Stimulated activated naive CD4-positive, alpha-beta T cell treated with Interleukin-2 at 50 U/mL for 16 hours (primary cell): ENCODE measurements around the gene KRTAP4-12.
"Not testable (repeated sequence)": the region's sequence is repeated elsewhere in the genome, so short reads cannot be mapped to it uniquely, and the experiment has no call there.

Experiments used
- DNase-seq: peaks from one replicate; lab custom pipeline; 2025; lab: John Stamatoyannopoulos, UW

The KRTAP4-12 gene

GRCh38 chr17:41123991-41124371 lies at the start of gene KRTAP4-12:
Gene KRTAP4-12, minus strand, starts transcription at chr17:41124182. Its CDS starts 60 bp downstream, at chr17:41124122.
- DNase-seq = not testable (repeated sequence)

DNA sequence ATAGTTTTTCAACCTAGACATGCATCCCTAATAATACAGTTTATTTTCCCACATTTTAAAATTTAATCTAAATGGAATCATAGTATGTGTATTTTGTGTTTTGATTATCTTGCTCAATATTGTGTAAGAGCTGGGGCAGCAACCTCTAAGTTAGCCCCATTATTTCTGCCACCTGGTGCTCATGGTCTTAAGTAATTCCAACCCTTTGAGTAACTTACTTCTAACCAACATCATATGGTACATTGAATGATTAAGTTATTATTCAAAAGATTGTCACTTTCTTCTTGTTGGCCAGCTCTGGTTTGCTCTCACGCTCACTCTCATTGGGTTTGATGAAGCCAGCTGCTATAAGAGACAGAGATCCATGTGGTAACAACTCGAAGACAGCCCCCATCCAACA lies 47.9 kb upstream of the KRTAP4-12 start:
- no peak for DNase-seq

DNA sequence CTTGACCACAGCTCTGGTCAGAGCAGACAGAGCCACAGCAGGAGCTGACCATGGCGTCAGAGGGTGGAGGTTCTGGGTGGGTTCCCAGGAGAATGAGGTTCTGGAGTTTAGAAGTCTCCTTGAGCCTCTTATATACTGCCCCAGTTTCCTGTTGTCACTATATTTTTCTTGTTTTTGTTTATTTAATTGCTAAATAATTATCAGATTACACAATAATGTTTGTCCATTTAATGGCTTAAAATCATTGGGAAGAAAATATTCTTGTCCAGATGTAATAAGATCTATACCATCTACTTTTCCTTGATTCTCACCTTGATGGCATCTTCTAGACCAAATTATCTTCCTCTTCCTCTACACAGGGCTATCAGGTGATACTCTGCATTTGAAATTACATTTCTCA lies 44.1 kb upstream of the KRTAP4-12 start, which contains the start of gene KRTAP4-3:
Gene KRTAP4-3 (minus strand): TSS at position 101 of the 400 bp plus-strand sequence. CDS start 49 bp downstream, at position 52.
- no peak for DNase-seq

GRCh38 chr17:41167561-41167960 lies 43.6 kb upstream of the KRTAP4-12 start:
- DNase-seq = no peak

- no peak for DNase-seq
Measured at GRCh38 chr17:41163828-41164227, 39.8 kb upstream of the KRTAP4-12 start.

DNA sequence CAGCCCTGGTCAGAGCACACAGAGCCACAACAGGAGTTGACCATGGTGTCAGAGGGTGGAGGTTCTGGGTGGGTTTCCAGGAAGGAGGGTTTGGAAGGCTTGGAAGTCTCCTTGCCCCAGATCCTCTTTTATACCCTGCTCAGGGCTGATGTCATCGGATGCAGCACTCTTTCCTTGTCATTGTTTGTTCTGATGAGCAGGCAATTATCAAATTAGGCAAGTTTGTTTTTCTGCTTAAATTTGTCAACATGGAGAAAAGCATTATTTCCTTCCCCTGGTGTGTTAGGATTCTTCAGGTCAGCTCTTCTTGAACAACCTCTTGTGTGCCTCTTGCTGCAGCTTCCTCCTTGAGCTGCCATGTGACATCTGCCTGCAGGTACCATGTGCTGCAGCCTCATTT lies 36.7 kb upstream of the KRTAP4-12 start, which contains the start of gene KRTAP4-4:
Gene KRTAP4-4 (minus strand): TSS at position 101 of the 400 bp plus-strand sequence. CDS start 57 bp downstream, at position 44.
- no peak for DNase-seq

DNA sequence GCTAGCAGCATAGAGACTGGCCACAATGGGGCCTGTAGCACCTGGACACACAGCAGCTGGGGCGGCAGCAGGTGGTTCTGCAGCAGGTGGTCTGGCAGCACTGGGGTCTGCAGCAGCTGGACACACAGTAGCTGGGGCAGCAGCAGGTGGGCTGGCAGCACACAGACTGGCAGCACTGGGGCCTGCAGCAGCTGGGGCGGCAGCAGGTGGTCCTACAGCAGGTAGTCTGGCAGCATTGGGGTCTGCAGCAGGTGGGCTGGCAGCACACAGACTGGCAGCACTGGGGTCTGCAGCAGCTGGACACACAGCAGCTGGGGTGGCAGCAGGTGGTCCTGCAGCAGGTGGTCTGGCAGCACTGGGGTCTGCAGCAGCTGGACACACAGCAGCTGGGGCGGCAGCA lies 36.2 kb upstream of the KRTAP4-12 start:
- DNase-seq = not testable (repeated sequence)

GRCh38 chr17:41153856-41154255 lies 29.9 kb upstream of the KRTAP4-12 start:
- no peak for DNase-seq

GRCh38 chr17:41151525-41151924 lies 27.5 kb upstream of the KRTAP4-12 start:
- no peak for DNase-seq

GRCh38 chr17:41150026-41150425 lies 26.0 kb upstream of the KRTAP4-12 start:
- DNase-seq = no peak

- DNase-seq = no peak
Measured at GRCh38 chr17:41149652-41149985, 25.6 kb upstream of the KRTAP4-12 start, which contains the start of gene KRTAP4-5. Gene KRTAP4-5, minus strand, starts transcription at chr17:41149825. Its CDS starts 58 bp downstream, at chr17:41149767.

DNA sequence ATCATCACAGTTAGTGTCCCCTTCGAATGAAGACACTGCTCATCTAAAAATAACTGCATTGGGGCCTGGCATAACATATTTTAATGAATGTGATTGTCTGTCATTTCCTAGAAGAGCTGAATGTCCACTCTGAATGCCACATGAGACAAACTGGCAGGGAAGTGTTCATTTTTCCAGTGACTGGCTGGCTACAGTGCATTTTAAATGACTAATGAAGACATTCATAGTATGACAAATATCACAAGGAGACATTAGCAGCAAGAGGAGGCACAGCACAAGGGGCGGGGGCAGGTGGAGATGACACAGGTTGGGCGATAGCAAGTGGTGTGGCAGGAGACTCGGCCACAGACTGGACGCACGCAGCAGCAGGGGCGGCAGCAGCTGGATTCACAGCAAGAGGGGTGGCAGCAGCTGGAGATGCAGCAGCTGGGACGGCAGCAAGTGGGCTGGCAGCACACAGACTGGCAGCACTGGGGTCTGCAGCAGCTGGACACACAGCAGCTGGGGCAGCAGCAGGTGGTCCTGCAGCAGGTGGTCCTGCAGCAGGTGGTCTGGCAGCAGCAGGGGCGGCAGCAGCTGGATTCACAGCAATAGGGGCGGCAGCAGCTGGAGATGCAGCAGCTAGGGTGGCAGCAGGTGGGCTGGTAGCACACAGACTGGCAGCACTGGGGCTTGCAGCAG lies 25.1 kb upstream of the KRTAP4-12 start:
- not testable (repeated sequence) for DNase-seq

- DNase-seq = no peak
Measured at GRCh38 chr17:41147531-41148204, 23.7 kb upstream of the KRTAP4-12 start.

DNA sequence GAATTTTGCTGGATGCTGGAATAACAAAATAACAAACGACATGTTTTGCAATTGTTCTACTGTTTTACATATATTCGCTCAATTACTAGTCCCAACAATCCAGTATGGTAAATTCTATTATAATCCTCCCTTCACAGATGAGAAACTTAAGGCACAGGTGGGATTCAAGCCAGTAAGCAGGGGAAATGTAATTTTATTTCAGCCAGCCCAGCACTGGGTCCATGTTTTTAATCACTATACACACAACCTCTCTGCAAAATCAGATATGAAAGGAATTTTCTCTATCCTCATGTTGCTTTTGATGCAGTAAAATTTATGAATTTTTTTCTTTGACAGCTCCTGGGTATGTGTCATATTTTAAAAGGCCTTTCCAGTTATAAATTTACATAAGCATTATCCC lies 21.3 kb upstream of the KRTAP4-12 start:
- no peak for DNase-seq

DNA sequence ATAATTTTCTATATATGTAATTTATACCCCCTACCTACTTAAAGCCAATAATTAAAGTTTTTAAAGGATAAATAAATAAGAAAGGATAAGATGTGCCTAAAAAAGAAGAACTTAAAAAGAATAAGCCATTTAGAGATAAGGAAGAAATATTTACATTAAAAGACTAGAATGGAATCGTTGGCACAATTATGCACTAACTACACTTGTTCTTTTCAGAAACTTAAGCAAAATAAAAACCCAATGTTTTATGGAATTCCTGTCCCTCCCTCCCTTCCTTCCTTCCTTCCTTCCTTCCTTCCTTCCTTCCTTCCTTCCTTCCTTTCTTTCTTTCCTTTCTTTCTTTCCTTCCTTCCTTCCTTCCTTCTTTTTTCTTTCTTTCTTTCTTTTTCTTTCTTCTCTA lies 20.9 kb upstream of the KRTAP4-12 start:
- DNase-seq = no peak

DNA sequence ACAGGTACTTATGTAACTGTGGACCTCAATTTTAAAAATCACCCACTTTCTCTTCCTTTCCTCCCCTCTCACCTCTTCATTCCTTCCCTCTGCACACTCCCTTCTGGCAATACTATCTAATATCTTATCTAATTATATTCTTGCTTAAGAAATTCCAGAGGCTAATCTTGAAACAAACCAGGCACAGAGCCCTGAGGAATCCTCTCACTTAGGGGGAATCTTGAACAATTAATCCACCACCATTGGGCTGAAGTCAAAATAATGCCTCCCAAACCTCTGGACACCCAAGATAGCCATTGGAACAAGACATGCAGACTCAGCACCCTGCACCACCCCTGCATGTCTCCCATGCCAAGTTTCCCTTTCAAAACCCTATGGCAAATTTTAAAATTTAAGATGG lies 17.4 kb upstream of the KRTAP4-12 start:
- DNase-seq = no peak

DNA sequence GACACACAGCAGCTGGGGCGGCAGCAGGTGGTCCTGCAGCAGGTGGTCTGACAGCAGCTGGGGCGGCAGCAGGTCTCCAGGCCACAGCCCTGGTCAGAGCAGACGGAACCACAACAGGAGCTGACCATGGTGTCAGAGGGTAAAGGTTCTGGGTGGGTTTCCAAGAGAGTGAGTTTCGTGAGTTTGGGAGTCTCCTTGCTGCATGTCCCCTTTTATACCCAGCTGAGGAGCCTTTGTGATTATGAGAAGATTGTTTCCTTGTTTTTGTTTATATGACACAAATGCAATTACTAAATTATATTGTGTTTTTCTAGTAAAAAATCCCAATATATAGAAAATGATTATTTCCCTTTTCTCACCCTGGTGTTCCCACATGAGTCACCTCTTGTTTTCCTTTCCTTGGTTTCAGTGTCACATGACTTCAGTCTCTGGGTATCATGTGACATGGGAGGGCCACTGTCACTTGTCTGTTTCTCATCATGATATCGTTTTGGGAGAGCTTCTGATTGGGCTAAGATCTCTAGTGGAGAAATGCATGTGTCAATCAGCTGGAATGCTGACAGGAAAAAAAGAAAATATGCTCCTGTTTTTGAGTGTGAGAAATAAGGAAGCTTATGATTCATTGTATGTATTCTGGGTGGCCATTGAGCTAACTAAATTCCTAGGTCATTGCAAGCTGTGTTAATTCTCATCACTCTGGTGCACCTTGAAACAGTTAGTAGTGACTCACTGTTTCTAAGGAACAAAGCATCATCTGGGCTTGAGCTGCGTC lies 16.6 kb upstream of the KRTAP4-12 start, which contains the start of gene KRTAP4-6:
Gene KRTAP4-6 (minus strand): TSS at position 185 of the 772 bp plus-strand sequence. CDS start 57 bp downstream, at position 128.
- DNase-seq = no peak

GRCh38 chr17:41139865-41140264 lies 15.9 kb upstream of the KRTAP4-12 start:
- not testable (repeated sequence) for DNase-seq

DNA sequence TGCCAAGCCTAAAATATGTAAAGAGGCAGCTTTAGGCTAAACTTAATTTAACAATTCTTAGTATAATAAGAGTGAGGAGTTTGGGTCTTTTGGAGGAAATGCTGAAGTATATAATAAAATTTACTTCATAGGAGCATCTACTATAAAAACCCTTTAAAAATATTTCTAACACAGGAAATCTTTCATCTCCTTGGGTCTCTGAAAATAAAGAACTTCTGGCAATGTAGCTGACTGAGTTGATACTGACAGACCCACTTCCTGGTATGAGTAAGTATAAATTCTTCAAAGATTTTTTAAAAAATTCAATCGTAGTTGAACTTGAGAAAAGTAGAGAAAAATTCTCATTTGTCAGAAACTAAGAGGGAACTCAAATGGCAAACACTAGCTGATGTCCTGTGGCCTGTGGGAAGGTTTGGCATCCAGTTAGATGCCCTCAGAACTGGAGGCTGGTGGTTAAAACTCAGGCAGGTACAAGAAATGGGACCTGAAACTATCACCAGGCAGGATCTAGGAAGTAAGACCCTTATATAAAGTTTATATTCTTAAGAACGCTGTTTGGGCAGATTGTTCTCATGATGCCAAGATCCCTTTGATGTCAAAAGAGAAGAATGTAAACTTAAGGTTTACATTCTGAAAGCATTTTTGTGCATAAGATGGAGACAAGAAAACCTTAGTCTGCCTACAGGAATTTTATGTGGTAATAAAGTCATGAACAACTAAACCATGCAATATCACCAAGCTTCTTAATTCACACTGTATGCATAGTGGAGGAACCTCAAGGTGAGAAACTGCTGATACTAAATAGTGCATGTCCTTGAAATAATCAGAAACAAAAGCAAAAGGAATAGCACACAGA lies 10.1 kb upstream of the KRTAP4-12 start:
- DNase-seq = no peak

GRCh38 chr17:41131979-41132378 lies 8.0 kb upstream of the KRTAP4-12 start:
- DNase-seq = no peak

DNA sequence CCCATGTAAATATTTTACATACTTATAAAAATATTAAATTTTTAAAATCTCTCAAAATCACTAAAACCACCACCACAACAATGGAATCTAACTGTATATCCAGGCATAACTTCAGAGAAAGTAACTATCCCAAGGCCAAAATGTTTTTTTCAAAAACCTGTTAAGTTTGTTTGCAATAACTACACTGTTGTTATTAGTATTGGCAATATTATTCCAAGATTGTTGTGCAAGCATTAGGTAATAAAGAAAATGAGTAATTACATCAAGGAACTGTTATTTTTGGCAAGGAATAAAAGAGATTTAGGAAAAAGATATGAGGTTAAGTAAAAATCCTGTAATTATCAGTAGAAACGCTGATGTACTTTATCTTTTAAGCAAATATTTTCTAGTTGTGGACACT lies 3.4 kb upstream of the KRTAP4-12 start:
- no peak for DNase-seq

DNA sequence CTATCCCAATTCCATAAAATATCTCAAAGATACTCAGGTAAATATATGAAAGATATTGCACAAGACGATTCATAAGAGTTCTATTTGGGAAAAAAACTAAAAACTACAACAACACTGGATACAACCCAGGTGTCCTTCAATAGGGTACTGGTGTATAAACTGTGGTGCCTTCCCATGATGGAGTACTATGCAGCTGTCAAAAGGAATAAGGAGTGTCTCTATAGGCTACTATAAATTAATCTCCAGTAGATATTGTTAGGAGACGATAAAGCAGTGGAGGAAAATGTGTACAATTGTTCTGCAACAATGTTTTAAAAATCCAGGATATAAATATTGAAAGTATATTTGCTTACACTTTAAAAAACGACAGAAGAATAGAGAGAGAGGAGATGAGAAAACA lies 2.4 kb upstream of the KRTAP4-12 start:
- DNase-seq = no peak
